HG03457 (cell line): ENCODE results near the gene TMEM266.

Experiments used
- ATAC-seq: cut with Tn5 transposase; IDR thresholded peaks from one replicate; pipeline ENCODE4 v1.9.1; 2021; ENCODE audit warnings: moderate number of reproducible peaks; ENCODE audit not compliant: unreplicated experiment

The TMEM266 gene

GRCh38 chr15:76161153-76162035 lies 101.6 kb downstream of the TMEM266 start:
- no peak for ATAC-seq

- no peak for ATAC-seq
These were observed 102.2 kb downstream of the TMEM266 start for GRCh38 chr15:76162036-76162398.

GRCh38 chr15:76162784-76163456 lies 103.1 kb downstream of the TMEM266 start:
- no peak for ATAC-seq

- ATAC-seq, result no peak
These were observed 103.9 kb downstream of the TMEM266 start for GRCh38 chr15:76163457-76164295.

GRCh38 chr15:76164602-76165001 lies 104.8 kb downstream of the TMEM266 start:
- ATAC-seq, result no peak

- ATAC-seq, result no peak
These were observed 106.2 kb downstream of the TMEM266 start for GRCh38 chr15:76165951-76166350.

GRCh38 chr15:76168237-76168984 lies 108.6 kb downstream of the TMEM266 start:
- ATAC-seq, result no peak

GRCh38 chr15:76169018-76169417 lies 109.2 kb downstream of the TMEM266 start:
- no peak for ATAC-seq

- no peak for ATAC-seq
These were observed 110.4 kb downstream of the TMEM266 start for GRCh38 chr15:76169911-76170800.

- ATAC-seq, result no peak
These were observed 113.0 kb downstream of the TMEM266 start for GRCh38 chr15:76172782-76173181.

GRCh38 chr15:76173317-76173834 lies 113.6 kb downstream of the TMEM266 start:
- ATAC-seq, result no peak

GRCh38 chr15:76174654-76175053 lies 114.9 kb downstream of the TMEM266 start:
- no peak for ATAC-seq

- ATAC-seq, result no peak
These were observed 115.7 kb downstream of the TMEM266 start for GRCh38 chr15:76175442-76175841.

- no peak for ATAC-seq
These were observed 116.3 kb downstream of the TMEM266 start for GRCh38 chr15:76176059-76176458.

- ATAC-seq, result no peak
These were observed 116.8 kb downstream of the TMEM266 start for GRCh38 chr15:76176487-76177085.

- no peak for ATAC-seq
These were observed 117.8 kb downstream of the TMEM266 start for GRCh38 chr15:76177491-76178040.

- ATAC-seq, result no peak
These were observed 118.7 kb downstream of the TMEM266 start for GRCh38 chr15:76178296-76179000.

GRCh38 chr15:76179023-76179422 lies 119.2 kb downstream of the TMEM266 start:
- ATAC-seq, result no peak
